Body of pancreas (tissue), 4 donors: ENCODE data around the gene EPM2A. TPM values are rescaled to one million over a fixed set of nuclear protein-coding genes. Genes with fewer than 3 reads are reported as not detected.

Experiments
- ATAC-seq: fragments of 150-250 bp; one replicate; pipeline ENCODE4 v1.9.1; 2016
- DNase-seq, 4 donors: peaks; one replicate each; pipeline ENCODE4 v3.0.0-alpha.2; 2019
- H3K27ac ChIP-seq, 4 donors: fragments of 200-600 bp; sonication (generic); 1 replicate in 3 of 4; 2 replicates in 1 of 4; pipeline versions ENCODE4 v1.5.1 to v1.6.1; 2016 to 2019; ENCODE audit warnings: mild to moderate bottlenecking in 1 of 4, mixed read lengths in 1 of 4, moderate library complexity in 1 of 4
- H3K27me3 ChIP-seq, 2 donors: fragments of 200-600 bp; sonication (generic); one replicate each; pipeline ENCODE4 v1.6.0; 2016; ENCODE audit warnings: mild to moderate bottlenecking in 1 of 2
- H3K36me3 ChIP-seq, 2 donors: fragments of 200-600 bp; sonication (generic); replicated peaks in 1 of 2; 2 replicates each; pipeline ENCODE4 v1.5.1; 2016; ENCODE audit warnings: low read depth in 2 of 2; ENCODE audit not compliant: insufficient read depth in 1 of 2
- H3K4me1 ChIP-seq: fragments of 200-600 bp; sonication (generic); one replicate; pipeline ENCODE4 v1.6.0; 2016
- H3K4me3 ChIP-seq, 2 donors: fragments of 200-600 bp; sonication (generic); 1 replicate in 1 of 2; 2 replicates in 1 of 2; pipeline ENCODE4 v1.5.1; 2016 to 2019
- H3K9me3 ChIP-seq, 3 donors: fragments of 200-600 bp; sonication (generic); 1 replicate in 2 of 3; 2 replicates in 1 of 3; pipeline ENCODE4 v1.5.1; 2016
- CTCF ChIP-seq, 7 experiments: fragments of 450-650 bp in 4 of 7; fragments of 200-600 bp in 3 of 7; sonication (generic) in 3 of 7; IDR thresholded peaks; one replicate each; pipeline ENCODE4 v1.5.1; 2016 to 2019; ENCODE audit warnings: antibody characterized with exemption in 7 of 7
- POLR2A ChIP-seq, 3 donors: fragments of 450-650 bp; IDR thresholded peaks; one replicate each; pipeline ENCODE4 v1.6.1; 2016; ENCODE audit warnings: antibody characterized with exemption in 3 of 3, mild to moderate bottlenecking in 2 of 3
- WGBS, 2 donors: methylation state at CpG; one replicate each; pipeline ENCODE4 v1.1.5; 2017; 5-methylcytosine and 5-hydroxymethylcytosine counted together
- intact Hi-C: fragments of 100-400 bp; cut with DNase I; formaldehyde crosslinking; loops from one replicate; pipeline ENCODE4 v1.15.1; 2023
- total RNA-seq, 2 donors: library from RNA; depleted of rRNA; stranded (reverse); fragments of >200 nt; gene quantifications; one replicate each; pipeline ENCODE4 v1.1.0, GENCODE V29; 2016

EPM2A gene
- 10 to 100 TPM; 17.4 to 18.8 TPM for total RNA-seq

DNA sequence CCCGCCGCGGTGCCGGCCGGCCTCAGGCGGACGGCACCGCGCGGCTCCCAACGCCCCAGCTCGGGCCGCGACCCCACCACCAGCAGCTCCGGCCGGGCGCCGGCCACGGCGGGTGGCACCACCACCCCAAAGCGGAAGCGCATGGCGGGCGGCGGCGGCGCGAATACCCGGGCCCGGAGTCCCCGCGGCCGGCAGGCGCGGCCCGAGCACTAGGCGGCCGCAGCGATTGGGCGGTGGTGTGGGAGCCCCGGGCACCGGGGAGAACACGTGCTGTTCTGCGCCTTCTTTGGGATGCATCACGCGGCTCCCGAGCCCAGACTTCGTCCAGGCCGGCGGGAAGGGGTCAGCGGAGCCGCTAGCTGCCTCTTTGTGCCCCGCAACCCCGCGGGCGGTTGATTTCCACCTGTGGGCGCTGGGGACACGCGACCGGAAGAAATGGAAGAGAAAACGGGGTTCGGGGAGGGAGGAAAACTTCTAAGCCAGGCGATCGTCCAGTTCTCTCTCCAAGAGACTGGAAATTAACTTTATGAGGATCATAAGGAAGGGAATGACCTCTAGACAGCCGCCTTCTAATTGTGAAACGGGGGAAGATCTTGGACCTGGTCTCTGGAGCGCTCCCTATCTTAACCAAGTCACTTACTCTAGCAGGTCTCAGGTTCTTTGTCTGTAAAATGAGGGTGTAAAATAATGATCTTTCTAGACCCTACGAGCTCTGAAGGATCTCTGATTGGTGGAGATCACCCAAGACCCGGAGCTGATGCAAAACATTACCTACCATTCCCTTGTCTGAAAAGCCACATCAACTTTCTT is at the start of gene EPM2A:
Gene EPM2A, minus strand, starts transcription at position 165 of the 810 bp plus-strand sequence. Its CDS starts 22 bp downstream, at position 143.
- peak in 3 of 7 experiments; percentile 10 to 32 (median 25) for TF ChIP-seq CTCF (IDR thresholded peaks at IDR 0.05)
- peak; percentile 33 to 86 (median 77) for TF ChIP-seq POLR2A (IDR thresholded peaks at IDR 0.05)
- Histone ChIP-seq H3K27ac (peak within 1 kb of the TSS; percentile 94 to 99 (median 96)), H3K36me3 (no peaks in the 10 kb centered on the region), H3K4me1 (peaks cover 18% of the 10 kb centered on the region), H3K9me3 (no peaks in the 10 kb centered on the region), H3K4me3 (peak within 1 kb of the TSS; percentile 68 to 81), H3K27me3 (no peaks in the 10 kb centered on the region)
- peak; percentile 86 for ATAC-seq
- peak; percentile 86 to 91 (median 88) for DNase-seq
- WGBS, 2 donors: 0 to 2% methylated on average over 17 to 57 of the region's 69 CpGs
- intact Hi-C loops: no loop called here

- TF ChIP-seq CTCF (IDR thresholded peaks at IDR 0.05) (no peak), POLR2A (IDR thresholded peaks at IDR 0.05) (no peak)
- Histone ChIP-seq H3K27ac (no peak overlapping the region), H3K36me3 (no peaks in the 10 kb centered on the region), H3K4me3 (no peak overlapping the region), H3K27me3 (no peaks in the 10 kb centered on the region), H3K4me1 (no peaks in the 10 kb centered on the region), H3K9me3 (no peaks in the 10 kb centered on the region)
- intact Hi-C loops: no loop called here
- no peak for DNase-seq
- 89 to 100% methylated on average over 1 of the region's 1 CpG for WGBS, 2 donors
- no peak for ATAC-seq
These were observed 49.4 kb upstream of the EPM2A start for GRCh38 chr6:145784683-145785082.

DNA sequence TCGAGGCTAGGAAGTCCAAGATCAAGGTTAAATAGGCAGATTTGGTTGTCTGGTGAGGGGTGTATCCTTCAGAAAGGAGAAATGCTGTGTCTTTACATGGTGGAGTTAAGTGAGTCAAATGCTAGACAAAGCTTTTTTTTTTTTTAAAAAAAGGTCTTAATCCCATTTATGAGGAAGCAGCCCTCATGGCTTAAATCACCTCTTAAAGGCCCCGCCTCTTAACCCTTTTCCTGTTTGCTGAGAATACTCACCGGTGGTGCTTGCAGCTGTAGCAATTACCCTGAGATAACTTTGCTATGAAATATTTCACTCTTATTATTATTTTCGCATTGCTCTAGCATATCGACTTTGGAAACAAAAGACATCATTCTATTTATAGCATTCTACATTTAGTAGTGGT is 48.5 kb upstream of the EPM2A start:
- Histone ChIP-seq H3K4me1 (no peaks in the 10 kb centered on the region), H3K4me3 (no peak overlapping the region), H3K27me3 (no peaks in the 10 kb centered on the region), H3K9me3 (no peaks in the 10 kb centered on the region), H3K36me3 (no peaks in the 10 kb centered on the region), H3K27ac (no peak overlapping the region)
- ATAC-seq (no peak), DNase-seq (no peak)
- intact Hi-C loops: no loop called here
- no peak for TF ChIP-seq CTCF (IDR thresholded peaks at IDR 0.05)
- no peak for TF ChIP-seq POLR2A (IDR thresholded peaks at IDR 0.05)
- WGBS, 2 donors: 80 to 91% methylated on average over 5 of the region's 5 CpGs

- no peak overlapping the region for H3K27ac ChIP-seq
- intact Hi-C loops: no loop called here
- ATAC-seq: no peak
- H3K4me1 ChIP-seq: no peaks in the 10 kb centered on the region
- no peaks in the 10 kb centered on the region for H3K36me3 ChIP-seq
- TF ChIP-seq POLR2A (IDR thresholded peaks at IDR 0.05): no peak
- TF ChIP-seq CTCF (IDR thresholded peaks at IDR 0.05): no peak
- H3K9me3 ChIP-seq: no peaks in the 10 kb centered on the region
- 18 to 24% methylated on average over 1 of the region's 1 CpG for WGBS, 2 donors
- H3K4me3 ChIP-seq: no peak overlapping the region
- no peak for DNase-seq
- no peaks in the 10 kb centered on the region for H3K27me3 ChIP-seq
These were observed 37.5 kb upstream of the EPM2A start for GRCh38 chr6:145772846-145773245.

- H3K36me3 ChIP-seq: no peaks in the 10 kb centered on the region
- H3K4me3 ChIP-seq: no peak overlapping the region
- no peak for DNase-seq
- no peak for TF ChIP-seq POLR2A (IDR thresholded peaks at IDR 0.05)
- no peak for TF ChIP-seq CTCF (IDR thresholded peaks at IDR 0.05)
- no peaks in the 10 kb centered on the region for H3K27me3 ChIP-seq
- ATAC-seq: no peak
- H3K27ac ChIP-seq: no peak overlapping the region
- intact Hi-C loops: no loop called here
- H3K4me1 ChIP-seq: no peaks in the 10 kb centered on the region
- no peaks in the 10 kb centered on the region for H3K9me3 ChIP-seq
These were observed 30.1 kb upstream of the EPM2A start for GRCh38 chr6:145765449-145765848.
